GM21381 (cell line): ENCODE results near the gene GARIN5B.

Experiments
- ATAC-seq: cut with Tn5 transposase; IDR thresholded peaks from one replicate; pipeline ENCODE4 v1.9.1; 2021; ENCODE audit warnings: mild to moderate bottlenecking, moderate library complexity; ENCODE audit not compliant: unreplicated experiment

Gene GARIN5B

GRCh38 chr19:55325172-55325571 lies 37.9 kb downstream of the GARIN5B start, which contains the start of gene TMEM150B:
Gene TMEM150B (minus strand): TSS chr19:55325341. CDS start chr19:55321036, 4,305 bp downstream.
- ATAC-seq: no peak

GRCh38 chr19:55324662-55325061 lies 38.4 kb downstream of the GARIN5B start:
- ATAC-seq: no peak

GRCh38 chr19:55322204-55322885 lies 40.7 kb downstream of the GARIN5B start:
- no peak for ATAC-seq

- ATAC-seq: no peak
These were observed 41.5 kb downstream of the GARIN5B start for GRCh38 chr19:55321466-55322137.

- ATAC-seq: no peak
These were observed 42.1 kb downstream of the GARIN5B start for GRCh38 chr19:55320844-55321419.

- no peak for ATAC-seq
These were observed 43.3 kb downstream of the GARIN5B start for GRCh38 chr19:55319785-55320184.

GRCh38 chr19:55316646-55317045 lies 46.4 kb downstream of the GARIN5B start:
- ATAC-seq: no peak

GRCh38 chr19:55315956-55316525 lies 47.0 kb downstream of the GARIN5B start:
- ATAC-seq: no peak

- ATAC-seq: no peak
These were observed 48.7 kb downstream of the GARIN5B start for GRCh38 chr19:55314396-55314795.

GRCh38 chr19:55312621-55313512 lies 50.2 kb downstream of the GARIN5B start:
- no peak for ATAC-seq

GRCh38 chr19:55311797-55312196 lies 51.3 kb downstream of the GARIN5B start:
- no peak for ATAC-seq

GRCh38 chr19:55311397-55311796 lies 51.7 kb downstream of the GARIN5B start:
- no peak for ATAC-seq

- no peak for ATAC-seq
These were observed 52.6 kb downstream of the GARIN5B start for GRCh38 chr19:55310498-55310897.

- no peak for ATAC-seq
These were observed 53.6 kb downstream of the GARIN5B start for GRCh38 chr19:55309448-55309847.

- ATAC-seq: no peak
These were observed 54.8 kb downstream of the GARIN5B start for GRCh38 chr19:55308281-55308680.

- no peak for ATAC-seq
These were observed 56.3 kb downstream of the GARIN5B start for GRCh38 chr19:55306712-55307111.

- no peak for ATAC-seq
These were observed 57.0 kb downstream of the GARIN5B start for GRCh38 chr19:55305983-55306562.

- no peak for ATAC-seq
These were observed 57.6 kb downstream of the GARIN5B start for GRCh38 chr19:55305491-55305890.

- no peak for ATAC-seq
These were observed 58.1 kb downstream of the GARIN5B start for GRCh38 chr19:55304980-55305379.
